Right renal cortex interstitium (tissue), 3 donors: ENCODE data around the gene LPO. TPM values are rescaled to one million over a fixed set of nuclear protein-coding genes. Genes with fewer than 3 reads are reported as not detected.

ENCODE experiments used
- DNase-seq, 3 donors: peaks; one replicate each; pipeline ENCODE4 v3.0.0-alpha.2; 2013; ENCODE audit warnings: low read depth in 3 of 3, low spot score in 2 of 3
- polyA plus RNA-seq, 3 donors: library from polyadenylated mRNA; unstranded; fragments of 120-200 nt; gene quantifications; one replicate each; pipeline ENCODE4 v1.2.1, GENCODE V29; 2013; ENCODE audit not compliant: insufficient read length in 3 of 3

LPO gene
- polyA plus RNA-seq, 3 donors = 0.04 to 0.10 (median 0.06) TPM

DNA sequence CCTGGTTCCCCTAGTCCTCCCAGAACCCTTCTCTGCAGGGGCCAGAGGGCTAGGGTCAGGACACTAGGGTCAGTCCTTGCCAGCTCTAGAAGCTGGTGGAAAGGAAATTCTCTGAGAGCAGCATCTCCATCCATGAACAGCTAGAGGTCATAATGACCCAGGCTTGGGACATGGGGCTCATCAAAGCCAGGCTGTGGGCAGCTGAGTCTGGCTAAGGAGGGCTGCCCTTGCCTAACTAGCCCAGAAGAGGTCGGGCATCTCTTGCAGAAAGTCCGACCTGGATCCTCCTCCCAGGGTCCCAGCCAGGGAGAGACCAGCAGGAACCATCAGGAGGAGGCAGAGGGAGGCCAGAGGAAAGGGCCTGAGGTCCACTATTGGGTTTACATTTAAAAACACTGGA lies 38.0 kb downstream of the LPO start:
- DNase-seq = no peak

DNA sequence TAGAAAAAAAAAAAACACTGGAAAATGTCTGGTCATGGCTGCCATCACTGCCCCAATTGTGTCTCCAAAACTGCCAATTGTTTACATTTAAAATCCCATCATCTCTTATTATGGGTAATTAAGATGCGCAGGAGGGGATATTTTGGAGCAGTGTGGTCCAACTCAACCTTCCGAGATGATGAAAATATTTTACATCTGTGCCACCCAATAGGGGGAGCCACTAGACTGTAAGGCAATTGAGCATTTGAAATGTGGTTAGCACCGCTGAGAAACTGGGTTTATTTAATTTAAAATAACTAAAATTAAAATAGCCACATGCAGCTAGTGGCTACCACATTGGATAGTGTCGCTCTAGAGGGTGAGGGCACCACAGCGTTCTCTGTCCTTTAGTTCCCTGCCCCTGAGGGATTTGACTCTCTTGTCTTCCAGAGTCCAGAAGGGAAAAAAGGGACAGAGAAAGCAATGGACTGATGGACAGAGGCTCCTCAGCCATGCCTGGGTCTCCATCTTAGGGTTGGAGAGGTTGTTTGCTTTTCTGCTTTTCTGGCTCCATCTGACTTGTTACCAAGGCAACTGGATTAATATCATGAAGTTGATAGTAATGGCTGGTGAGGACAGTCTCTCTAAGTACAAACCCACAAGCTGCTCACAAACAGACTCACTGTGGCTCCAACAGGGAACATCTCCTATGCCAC lies 38.9 kb downstream of the LPO start:
- no peak for DNase-seq

- no peak for DNase-seq
Measured at GRCh38 chr17:58277802-58278595, 39.6 kb downstream of the LPO start.

GRCh38 chr17:58278661-58279015 lies 40.3 kb downstream of the LPO start:
- DNase-seq = no peak

- peak; percentile 12 to 39 (median 27) for DNase-seq
Measured at GRCh38 chr17:58279016-58279711, 40.8 kb downstream of the LPO start.

GRCh38 chr17:58279736-58280479 lies 41.5 kb downstream of the LPO start:
- no peak for DNase-seq

- no peak for DNase-seq
Measured at GRCh38 chr17:58280480-58281217, 42.3 kb downstream of the LPO start, which contains the start of gene MPO. Gene MPO (minus strand): TSS chr17:58280935. CDS start chr17:58280758, 177 bp downstream.

GRCh38 chr17:58281511-58282011 lies 43.2 kb downstream of the LPO start:
- DNase-seq = no peak

- DNase-seq = no peak
Measured at GRCh38 chr17:58282442-58282841, 44.1 kb downstream of the LPO start.

GRCh38 chr17:58283674-58284612 lies 45.6 kb downstream of the LPO start:
- DNase-seq = no peak

DNA sequence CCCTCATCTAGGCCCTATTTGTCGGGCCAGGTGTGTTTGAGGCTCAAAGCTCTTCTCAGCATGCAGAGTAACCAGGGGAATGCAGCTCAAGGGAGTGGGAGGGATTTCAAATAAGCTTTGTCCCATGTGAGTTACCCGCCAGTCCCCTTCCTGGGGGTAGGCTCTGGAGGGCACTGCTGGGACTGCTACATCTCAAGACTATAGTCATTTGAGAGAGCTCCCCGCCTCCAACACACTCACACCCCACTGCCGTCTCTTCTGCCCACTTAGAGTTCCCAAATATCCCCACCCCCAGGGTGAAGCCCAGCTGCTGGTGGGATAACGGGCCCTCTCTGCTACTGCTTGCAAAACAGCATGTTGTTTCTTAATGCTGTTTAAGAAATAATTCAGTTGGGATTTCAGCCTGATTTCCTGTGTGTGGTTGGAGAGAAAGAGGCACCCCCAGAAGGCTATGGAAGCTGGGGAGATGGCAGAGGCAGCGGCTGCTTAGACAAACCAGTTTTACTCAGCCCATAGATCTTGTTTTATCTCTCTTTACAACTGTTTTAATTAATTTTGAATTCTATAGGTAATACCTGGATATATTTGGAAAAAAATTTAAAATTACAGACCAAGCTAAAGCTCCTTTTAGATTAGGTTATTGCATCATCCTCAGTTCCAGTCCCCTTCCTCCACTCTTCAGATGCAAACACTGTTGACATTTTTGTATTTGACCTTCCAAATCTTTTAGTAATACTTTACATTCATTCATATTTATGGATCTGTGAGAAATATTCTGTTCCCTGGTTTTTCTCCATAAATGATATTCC lies 46.4 kb downstream of the LPO start:
- no peak for DNase-seq

GRCh38 chr17:58285422-58285810 lies 47.0 kb downstream of the LPO start:
- no peak for DNase-seq

GRCh38 chr17:58289869-58290268 lies 51.5 kb downstream of the LPO start:
- no peak for DNase-seq

DNA sequence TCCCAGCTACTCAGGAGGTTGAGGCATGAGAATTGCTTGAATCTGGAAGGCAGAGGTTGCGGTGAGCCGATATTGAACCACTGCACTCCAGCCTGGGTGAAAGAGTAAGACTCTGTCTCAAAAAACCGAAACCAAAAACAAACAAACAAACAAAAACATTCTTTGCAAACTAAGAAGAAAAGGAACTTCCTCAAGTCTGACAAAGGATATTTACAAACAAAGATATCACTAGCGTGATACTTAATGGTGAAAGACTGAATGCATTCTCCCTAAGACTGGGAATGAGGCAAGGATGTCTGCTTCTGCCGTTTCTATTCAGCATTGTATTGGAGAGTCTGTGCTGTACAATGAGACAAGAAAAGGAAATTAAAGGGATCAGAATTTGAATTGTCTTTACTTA lies 52.9 kb downstream of the LPO start:
- DNase-seq = no peak

GRCh38 chr17:58294034-58294433 lies 55.6 kb downstream of the LPO start:
- DNase-seq = no peak

- no peak for DNase-seq
Measured at GRCh38 chr17:58300336-58300735, 62.0 kb downstream of the LPO start.

GRCh38 chr17:58301504-58302150 lies 63.2 kb downstream of the LPO start:
- no peak for DNase-seq
